Retina (tissue), 1 donor: Measurements from ENCODE around the gene NLRP11.
"Not testable (repeated sequence)": the region's sequence is repeated elsewhere in the genome, so short reads cannot be mapped to it uniquely, and the experiment has no call there.

Experiments used
- DNase-seq: peaks from one replicate; pipeline ENCODE4 v3.0.0-alpha.2; 2016

The NLRP11 gene

DNA sequence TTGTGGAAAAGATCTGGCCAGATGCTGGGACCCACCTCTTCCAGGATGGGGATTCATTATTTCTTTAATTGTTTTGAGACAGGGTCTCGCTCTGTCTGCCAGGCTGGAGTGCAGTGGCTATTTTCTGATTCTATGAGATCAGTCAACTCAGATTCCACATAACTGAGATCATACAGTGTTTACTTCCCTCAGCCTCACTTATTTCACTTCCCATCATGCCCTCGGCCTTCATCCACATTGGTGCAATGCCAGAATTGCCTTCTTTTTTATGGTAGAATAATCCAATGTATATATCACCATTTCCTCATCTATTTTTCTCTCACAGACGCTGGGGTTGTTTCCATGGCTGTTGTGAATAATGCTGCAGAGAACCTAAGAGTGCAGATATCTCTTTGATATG is 62.2 kb downstream of the NLRP11 start:
- DNase-seq, result not testable (repeated sequence)

DNA sequence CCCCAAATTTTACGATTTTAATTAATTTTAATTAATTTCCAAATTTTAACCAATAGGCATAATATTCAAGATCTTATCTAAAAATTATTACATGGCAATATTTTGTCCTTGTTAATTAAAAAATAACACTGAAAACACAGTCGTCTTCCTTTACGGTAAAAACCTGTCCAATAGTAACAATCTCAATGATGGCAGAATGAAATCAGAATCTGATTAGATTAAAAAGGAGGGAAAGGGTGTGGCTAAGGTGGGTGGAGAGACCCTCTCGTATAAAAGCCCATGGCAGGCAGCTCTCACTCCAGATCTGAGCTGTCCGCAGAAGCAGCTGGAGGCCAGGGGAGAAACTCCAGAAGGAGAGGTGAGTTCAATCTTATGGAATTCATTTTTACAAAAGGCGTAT is 63.0 kb downstream of the NLRP11 start, which contains the start of gene RFPL4AL1:
Gene RFPL4AL1, plus strand, starts transcription at position 301 of the 400 bp plus-strand sequence. CDS start 2,687 bp downstream, outside the sequence.
- DNase-seq, result not testable (repeated sequence)

DNA sequence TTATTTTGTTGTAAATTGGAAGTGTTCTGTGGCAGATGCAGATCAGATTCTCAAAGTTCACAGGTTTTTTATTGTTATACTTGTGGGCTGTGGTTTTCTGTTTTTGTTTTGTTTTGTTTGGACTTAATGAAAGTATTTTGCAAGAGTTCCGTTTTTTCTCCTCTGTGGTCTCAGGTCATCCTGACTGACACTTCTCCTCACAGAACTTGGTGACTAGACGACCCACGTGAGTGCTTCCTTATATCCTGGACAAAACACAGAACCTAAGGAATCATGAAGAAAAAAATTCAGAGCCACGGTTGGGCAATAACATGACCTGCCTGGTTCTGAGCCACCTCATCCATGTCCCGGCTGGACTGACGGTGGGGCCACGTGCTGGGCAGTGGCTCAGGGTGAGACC is 65.3 kb downstream of the NLRP11 start:
- DNase-seq, result no peak

DNA sequence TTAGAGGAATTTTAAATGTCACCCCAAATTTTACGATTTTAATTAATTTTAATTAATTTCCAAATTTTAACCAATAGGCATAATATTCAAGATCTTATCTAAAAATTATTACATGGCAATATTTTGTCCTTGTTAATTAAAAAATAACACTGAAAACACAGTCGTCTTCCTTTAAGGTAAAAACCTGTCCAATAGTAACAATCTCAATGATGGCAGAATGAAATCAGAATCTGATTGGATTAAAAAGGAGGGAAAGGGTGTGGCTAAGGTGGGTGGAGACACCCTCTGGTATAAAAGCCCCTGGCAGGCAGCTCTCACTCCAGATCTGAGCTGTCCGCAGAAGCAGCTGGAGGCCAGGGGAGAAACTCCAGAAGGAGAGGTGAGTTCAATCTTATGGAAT is 73.0 kb downstream of the NLRP11 start, which contains the start of gene RFPL4A:
Gene RFPL4A, plus strand, starts transcription at position 301 of the 400 bp plus-strand sequence. CDS start 2,704 bp downstream, outside the sequence.
- not testable (repeated sequence) for DNase-seq

DNA sequence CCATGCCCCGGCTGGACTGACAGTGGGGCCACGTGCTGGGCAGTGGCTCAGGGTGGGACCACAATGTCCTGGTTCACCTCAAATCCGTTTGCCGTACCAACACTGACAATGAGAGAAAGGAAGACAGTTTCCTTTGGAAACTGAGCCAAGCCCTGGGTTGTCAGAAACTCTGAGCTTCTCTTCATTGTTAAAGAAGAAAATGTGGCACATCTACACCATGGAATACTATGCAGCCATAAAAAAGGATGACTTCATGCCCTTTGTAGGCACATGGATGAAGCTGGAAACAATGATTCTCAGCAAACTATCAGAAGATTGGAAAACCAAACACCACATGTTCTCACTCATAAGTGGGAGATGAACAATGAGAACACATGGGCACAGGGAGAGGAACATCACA is 75.0 kb downstream of the NLRP11 start:
- DNase-seq, result not testable (repeated sequence)

DNA sequence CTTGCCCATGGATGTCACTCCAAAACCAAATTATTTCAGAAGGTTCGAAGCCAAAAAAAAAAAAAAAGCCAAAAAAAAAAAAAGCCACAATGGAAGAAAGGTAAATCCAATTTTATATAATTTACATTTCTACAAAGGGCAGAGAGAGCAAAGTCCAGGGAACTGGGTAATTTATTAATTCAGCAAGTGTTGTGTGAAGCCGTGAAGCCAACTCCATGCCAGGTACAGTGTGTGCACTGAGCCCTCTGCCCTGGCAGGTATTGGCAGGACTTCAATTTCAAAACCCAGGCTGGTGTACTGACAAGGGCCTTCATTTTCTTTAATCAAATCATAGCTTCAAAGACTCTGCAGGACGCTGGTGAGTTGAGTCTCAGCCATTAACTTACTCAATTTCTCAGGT is 78.4 kb downstream of the NLRP11 start:
- no peak for DNase-seq

DNA sequence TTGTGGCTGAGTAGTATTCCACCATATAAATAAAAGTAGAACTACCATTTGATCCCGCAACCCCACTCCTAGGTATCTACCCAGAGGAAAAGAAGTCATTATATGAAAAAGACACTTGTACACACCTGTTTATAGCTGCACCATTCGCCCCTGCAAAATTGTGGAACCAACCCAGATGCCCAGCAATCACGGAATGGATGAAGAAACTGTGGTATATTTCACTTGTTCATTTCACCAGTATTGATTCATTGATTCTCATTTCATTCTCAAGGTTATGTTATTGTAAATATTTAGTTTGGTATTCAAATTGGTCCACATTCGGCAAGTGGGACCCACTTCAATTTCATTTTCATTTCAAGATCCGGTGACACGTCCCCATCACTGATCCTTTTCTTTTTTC is 81.1 kb downstream of the NLRP11 start:
- DNase-seq, result no peak

DNA sequence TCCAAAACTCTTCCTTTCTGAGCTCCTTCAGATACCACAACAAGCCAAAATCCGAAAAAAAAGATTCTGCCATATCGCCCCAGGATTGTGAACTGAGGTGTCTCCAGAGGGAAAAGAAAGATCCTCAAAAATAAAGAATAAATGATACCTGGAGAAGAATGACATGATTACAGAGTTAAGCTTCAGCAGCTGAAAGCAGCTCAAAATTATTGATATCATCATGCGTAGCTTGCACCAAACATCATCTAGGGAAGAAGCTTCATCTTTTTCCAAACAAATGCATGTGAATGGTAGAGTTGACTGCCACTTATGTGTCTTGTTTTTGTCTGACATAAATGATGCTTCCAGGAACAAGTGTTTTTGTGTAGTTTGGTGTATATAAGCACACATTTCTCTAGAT is 93.5 kb downstream of the NLRP11 start, which contains the start of gene NLRP9:
Gene NLRP9, minus strand, starts transcription at position 101 of the 400 bp plus-strand sequence. Its CDS starts 28 bp downstream, at position 73.
- no peak for DNase-seq
